H9 (cell line): ENCODE data around the gene ATP1A4. TPM values are rescaled to one million over a fixed set of nuclear protein-coding genes. Genes with fewer than 3 reads are reported as not detected.

ENCODE experiments used
- DNase-seq: peaks from one replicate; pipeline ENCODE4 v3.0.0-alpha.2; 2017
- H2AFZ ChIP-seq: one replicate; pipeline ENCODE4 v1.6.1; 2013; ENCODE audit warnings: mild to moderate bottlenecking, low read length, control low read depth, moderate library complexity
- H2AK5ac ChIP-seq: 2 replicates; pipeline ENCODE4 v1.6.1; 2013; ENCODE audit warnings: low read length, control low read depth, mixed read lengths; ENCODE audit not compliant: insufficient read length
- H2BK120ac ChIP-seq: one replicate; pipeline ENCODE4 v1.6.1; 2013; ENCODE audit warnings: low read depth, mild to moderate bottlenecking, low read length, control low read depth, inconsistent platforms; ENCODE audit not compliant: poor library complexity, severe bottlenecking
- H2BK12ac ChIP-seq: 2 replicates; pipeline ENCODE4 v1.6.1; 2013; ENCODE audit warnings: low read length, control low read depth, mixed read lengths, low read depth; ENCODE audit not compliant: insufficient read length
- H2BK15ac ChIP-seq: 2 replicates; pipeline ENCODE4 v1.6.1; 2013; ENCODE audit warnings: low read depth, low read length, control low read depth
- H2BK20ac ChIP-seq: one replicate; pipeline ENCODE4 v1.6.1; 2013; ENCODE audit warnings: low read depth, mild to moderate bottlenecking, low read length, control low read depth, inconsistent platforms; ENCODE audit not compliant: poor library complexity, severe bottlenecking
- H2BK5ac ChIP-seq: 2 replicates; pipeline ENCODE4 v1.6.1; 2013; ENCODE audit warnings: low read length, control low read depth, mixed read lengths; ENCODE audit not compliant: insufficient read length
- H3K14ac ChIP-seq: 2 replicates; pipeline ENCODE4 v1.6.1; 2013; ENCODE audit warnings: low read length, control low read depth; ENCODE audit not compliant: insufficient read depth
- H3K18ac ChIP-seq: 2 replicates; pipeline ENCODE4 v1.6.1; 2013; ENCODE audit warnings: low read depth, mild to moderate bottlenecking, mixed read lengths, low read length, control low read depth; ENCODE audit not compliant: insufficient read length
- H3K23ac ChIP-seq: 2 replicates; pipeline ENCODE4 v1.6.1; 2013; ENCODE audit warnings: low read length, control low read depth, mixed read lengths, low read depth; ENCODE audit not compliant: insufficient read length
- H3K23me2 ChIP-seq: 2 replicates; pipeline ENCODE4 v1.6.1; 2013; ENCODE audit warnings: low read depth, mild to moderate bottlenecking, mixed read lengths, low read length, control low read depth; ENCODE audit not compliant: insufficient read length, poor library complexity, severe bottlenecking
- H3K27ac ChIP-seq: 2 replicates; pipeline ENCODE4 v1.5.1; 2013; ENCODE audit warnings: low read length, control low read depth, mixed read lengths, low read depth; ENCODE audit not compliant: insufficient read length
- H3K27me3 ChIP-seq: 2 replicates; pipeline ENCODE4 v1.6.1; 2013; ENCODE audit warnings: low read length, control low read depth, inconsistent platforms; ENCODE audit not compliant: insufficient read depth
- H3K4ac ChIP-seq: 2 replicates; pipeline ENCODE4 v1.6.1; 2013; ENCODE audit warnings: low read depth, mild to moderate bottlenecking, control low read depth, inconsistent platforms, low read length, moderate library complexity
- H3K4me1 ChIP-seq: 2 replicates; pipeline ENCODE4 v1.6.1; 2013; ENCODE audit warnings: low read length, control low read depth, inconsistent platforms; ENCODE audit not compliant: insufficient read depth
- H3K4me2 ChIP-seq: 2 replicates; pipeline ENCODE4 v1.6.1; 2013; ENCODE audit warnings: low read length, control low read depth, mixed read lengths; ENCODE audit not compliant: insufficient read length, insufficient read depth
- H3K56ac ChIP-seq: 2 replicates; pipeline ENCODE4 v1.6.1; 2013; ENCODE audit warnings: low read depth, mild to moderate bottlenecking, mixed read lengths, low read length, control low read depth; ENCODE audit not compliant: insufficient read length
- H3K79me1 ChIP-seq: 2 replicates; pipeline ENCODE4 v1.6.1; 2013; ENCODE audit warnings: low read depth, mild to moderate bottlenecking, moderate library complexity, low read length, control low read depth, inconsistent platforms; ENCODE audit not compliant: insufficient read depth, poor library complexity, severe bottlenecking
- H3K79me2 ChIP-seq: 2 replicates; pipeline ENCODE4 v1.6.1; 2013; ENCODE audit warnings: low read length, control low read depth, inconsistent platforms; ENCODE audit not compliant: insufficient read depth
- H3K9ac ChIP-seq: 2 replicates; pipeline ENCODE4 v1.6.1; 2013; ENCODE audit warnings: low read length, control low read depth, mixed read lengths; ENCODE audit not compliant: insufficient read length; ENCODE audit errors: extremely low read depth
- H3K9me3 ChIP-seq: one replicate; pipeline ENCODE4 v1.6.1; 2013; ENCODE audit warnings: low read depth, low read length, inconsistent platforms; ENCODE audit not compliant: control insufficient read depth
- H3T11ph ChIP-seq: one replicate; pipeline ENCODE4 v1.6.1; 2013; ENCODE audit warnings: mild to moderate bottlenecking, low read length, control low read depth, inconsistent platforms
- H4K20me1 ChIP-seq: one replicate; pipeline ENCODE4 v1.6.1; 2013; ENCODE audit not compliant: control insufficient read depth, insufficient read length, insufficient read depth
- H4K5ac ChIP-seq: 2 replicates; pipeline ENCODE4 v1.6.1; 2013; ENCODE audit warnings: low read depth, mild to moderate bottlenecking, mixed read lengths, low read length, control low read depth; ENCODE audit not compliant: insufficient read length
- H4K8ac ChIP-seq: replicated peaks from 2 replicates; pipeline ENCODE4 v1.6.1; 2013; ENCODE audit warnings: low read length, control low read depth, mixed read lengths, low read depth; ENCODE audit not compliant: insufficient read length
- H4K91ac ChIP-seq: 2 replicates; pipeline ENCODE4 v1.6.1; 2013; ENCODE audit warnings: low read depth, mild to moderate bottlenecking, moderate library complexity, mixed read lengths, low read length, control low read depth; ENCODE audit not compliant: insufficient read length
- H3K27ac Mint-ChIP-seq, 3 experiments: 2 replicates in 2 of 3; 3 replicates in 1 of 3; pipeline ENCODE4 v1.8.0; 2020 to 2021; ENCODE audit warnings: mixed read lengths in 3 of 3, mild to moderate bottlenecking in 1 of 3, moderate library complexity in 1 of 3
- H3K27me3 Mint-ChIP-seq: 2 replicates; pipeline ENCODE4 v1.8.0; 2021; ENCODE audit warnings: low read depth, mild to moderate bottlenecking, moderate library complexity, mixed read lengths
- H3K36me3 Mint-ChIP-seq, 3 experiments: 2 replicates in 2 of 3; 3 replicates in 1 of 3; pipeline ENCODE4 v1.8.0; 2020 to 2021; ENCODE audit warnings: low read depth in 3 of 3, mixed read lengths in 3 of 3; ENCODE audit not compliant: insufficient read depth in 1 of 3
- H3K4me1 Mint-ChIP-seq, 2 experiments: 2 replicates each; pipeline ENCODE4 v1.8.0; 2020; ENCODE audit warnings: mixed read lengths in 2 of 2
- H3K4me3 Mint-ChIP-seq, 2 experiments: 2 replicates in 1 of 2; 3 replicates in 1 of 2; pipeline ENCODE4 v1.8.0; 2020 to 2021; ENCODE audit warnings: mild to moderate bottlenecking in 2 of 2, mixed read lengths in 2 of 2, moderate library complexity in 1 of 2
- H3K9me3 Mint-ChIP-seq, 2 experiments: 2 replicates in 1 of 2; 3 replicates in 1 of 2; pipeline ENCODE4 v1.8.0; 2020; ENCODE audit warnings: mild to moderate bottlenecking in 2 of 2, mixed read lengths in 2 of 2, moderate library complexity in 1 of 2
- CTCF ChIP-seq: fragments of 200-600 bp; sonication (generic); conservative IDR thresholded peaks from 3 replicates; pipeline ENCODE4 v1.8.0; 2021; ENCODE audit warnings: antibody characterized with exemption, mild to moderate bottlenecking
- WGBS: extraction: QIAGEN DNeasy Blood & Tissue Kit; methylation state at CpG from one replicate; pipeline ENCODE4 v1.1.7; 2013; ENCODE audit warnings: missing lambda C conversion rate, low lambda C conversion rate, mixed read lengths; ENCODE audit not compliant: insufficient read length; ENCODE audit errors: extremely low coverage; 5-methylcytosine and 5-hydroxymethylcytosine counted together
- total RNA-seq: library from RNA; stranded (reverse); gene quantifications from 2 replicates; pipeline ENCODE4 v1.2.1, GENCODE V29; 2021

ATP1A4 gene
- total RNA-seq, 1 experiment from 2014 or later = 0.20 TPM

GRCh38 chr1:160200786-160201185, 49.4 kb downstream of the ATP1A4 start:
- H4K5ac ChIP-seq = no peak overlapping the region
- H3K4me1 ChIP-seq = peaks cover 8% of the 10 kb centered on the region; the same call in 1 of the 2 replicates
- no peak overlapping the region for H4K91ac ChIP-seq

More at GRCh38 chr1:160200786-160201185, 49.4 kb downstream of the ATP1A4 start:
- H4K20me1 ChIP-seq = no peaks in the 10 kb centered on the region
- no peak for DNase-seq
- no peak overlapping the region for H3K56ac ChIP-seq
- no CpG with 5 or more reads among the region's 4 CpGs for WGBS
- H2AK5ac ChIP-seq = no peak overlapping the region
- no peak overlapping the region for H2AFZ ChIP-seq
- H3K23ac ChIP-seq = no peak overlapping the region
- Mint-ChIP-seq H3K4me3 (no peak overlapping the region), H3K27me3 (no peaks in the 10 kb centered on the region), H3K36me3 (0 out of 7 replicates have a peak, but pooled peaks cover 0 to 1% (median 0%) of the 10 kb centered on the region in 3 experiments), H3K4me1 (peaks cover 6 to 14% of the 10 kb centered on the region in 2 experiments), H3K27ac (no peak overlapping the region), H3K9me3 (no peaks in the 10 kb centered on the region)
- H3K27ac ChIP-seq = no peak overlapping the region
- no peak overlapping the region for H2BK12ac ChIP-seq
- H3K27me3 ChIP-seq = no peaks in the 10 kb centered on the region
- no peaks in the 10 kb centered on the region for H3K9me3 ChIP-seq
- H3K18ac ChIP-seq = no peak overlapping the region
- no peak overlapping the region for H3K4ac ChIP-seq
- H2BK5ac ChIP-seq = no peak overlapping the region
- TF ChIP-seq CTCF = no peak
- H2BK15ac ChIP-seq = no peak overlapping the region
- no peak overlapping the region for H3T11ph ChIP-seq
- H2BK20ac ChIP-seq = no peak overlapping the region
- H3K4me2 ChIP-seq = no peak overlapping the region
- H3K9ac ChIP-seq = no peak overlapping the region
- H4K8ac ChIP-seq = no peak overlapping the region
- H3K79me2 ChIP-seq = no peaks in the 10 kb centered on the region
- H2BK120ac ChIP-seq = no peak overlapping the region
- peaks cover 4% of the 10 kb centered on the region for H3K23me2 ChIP-seq
- no peaks in the 10 kb centered on the region for H3K79me1 ChIP-seq
- no peak overlapping the region for H3K14ac ChIP-seq
